CD4-positive, alpha-beta T cell treated with Interleukin-17A for 4 hours (primary cell): Measurements from ENCODE around the gene ZBTB7C.

ENCODE experiments used
- DNase-seq: peaks from one replicate; pipeline ENCODE4 v3.0.0-alpha.2; 2020; ENCODE audit warnings: mixed read lengths

ZBTB7C gene

DNA sequence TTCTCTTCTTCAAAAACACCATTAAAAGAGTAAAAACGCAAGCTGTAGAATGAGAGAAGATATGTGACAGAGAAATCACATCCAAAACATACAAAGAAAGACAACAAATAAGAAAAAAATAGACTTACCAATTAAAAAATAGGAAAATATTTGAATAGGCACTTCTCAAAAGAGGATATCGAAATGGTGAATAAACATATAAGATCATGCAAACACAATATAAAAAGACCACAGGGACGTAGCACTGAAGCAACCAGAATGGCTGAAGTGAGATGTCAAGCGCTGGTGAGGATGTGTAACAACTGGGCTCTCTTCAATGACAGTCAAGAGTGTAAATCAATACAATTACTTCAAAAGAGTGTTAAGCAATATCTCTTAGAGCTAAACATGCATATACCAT, 202.3 kb downstream of the ZBTB7C start:
- DNase-seq = no peak

DNA sequence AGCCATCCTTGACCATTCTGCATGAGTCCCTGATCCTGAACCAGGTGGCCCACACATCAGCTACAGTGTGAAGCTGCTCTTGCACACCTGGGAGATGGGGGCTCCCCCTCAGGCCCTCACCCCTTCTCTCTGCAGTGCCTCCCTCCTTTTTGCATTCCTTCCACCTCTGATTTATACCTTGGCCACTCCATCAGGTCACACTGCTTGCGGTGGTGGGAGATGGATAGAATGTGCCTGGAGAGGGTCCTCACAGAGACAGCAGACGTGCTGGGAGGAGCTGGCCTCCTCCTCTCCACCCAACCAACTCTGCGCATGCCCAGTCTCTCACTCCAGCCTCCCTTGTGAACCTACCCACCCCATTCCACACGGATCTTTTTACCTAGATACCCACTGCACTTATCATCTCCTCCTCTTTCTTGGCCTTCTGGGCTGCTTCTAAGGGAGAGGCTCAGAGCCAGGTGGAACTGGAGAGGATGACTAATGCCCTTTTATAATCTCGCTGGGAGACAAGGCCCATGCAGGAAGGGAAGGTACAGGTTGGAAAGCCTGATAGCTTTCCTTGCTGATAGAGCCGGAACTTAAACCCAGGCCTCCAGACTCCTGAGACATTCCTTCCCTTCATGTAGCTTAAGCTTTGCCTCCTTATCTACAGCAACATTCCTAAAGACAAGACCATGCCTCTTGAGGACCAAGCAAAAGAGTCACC, 205.1 kb downstream of the ZBTB7C start:
- DNase-seq = no peak

DNA sequence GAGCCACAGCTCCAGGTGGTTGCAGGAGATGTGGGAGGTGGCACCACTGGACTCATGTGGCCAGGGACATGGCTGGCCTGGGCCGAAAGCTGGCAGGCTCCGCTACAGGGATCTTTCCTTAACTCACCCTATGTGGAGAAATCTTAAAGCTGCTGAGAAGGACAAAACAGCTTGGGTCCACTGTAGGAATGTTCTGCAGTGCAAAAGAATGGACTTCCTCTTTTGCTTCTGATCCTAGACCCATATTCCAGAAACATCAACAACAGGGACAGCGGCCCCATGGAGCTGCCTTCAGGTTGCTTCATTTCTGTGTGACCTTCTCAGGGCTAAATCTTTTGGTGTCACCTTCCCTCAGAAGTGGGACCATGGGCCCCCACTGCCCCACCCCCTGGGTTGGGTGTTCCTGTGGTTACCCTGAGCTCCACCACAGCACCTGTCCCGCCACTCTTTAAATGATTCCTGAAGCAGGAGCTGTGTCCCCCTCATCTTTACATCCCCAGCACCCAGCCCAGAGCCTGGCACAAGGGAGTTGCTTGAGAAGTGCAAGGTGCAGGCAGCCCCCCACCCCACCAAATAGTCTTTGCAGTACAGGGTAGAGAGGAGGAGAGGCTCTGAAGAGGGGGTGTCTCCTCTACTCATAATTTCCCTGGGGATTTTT, 205.8 kb downstream of the ZBTB7C start:
- DNase-seq = no peak

DNA sequence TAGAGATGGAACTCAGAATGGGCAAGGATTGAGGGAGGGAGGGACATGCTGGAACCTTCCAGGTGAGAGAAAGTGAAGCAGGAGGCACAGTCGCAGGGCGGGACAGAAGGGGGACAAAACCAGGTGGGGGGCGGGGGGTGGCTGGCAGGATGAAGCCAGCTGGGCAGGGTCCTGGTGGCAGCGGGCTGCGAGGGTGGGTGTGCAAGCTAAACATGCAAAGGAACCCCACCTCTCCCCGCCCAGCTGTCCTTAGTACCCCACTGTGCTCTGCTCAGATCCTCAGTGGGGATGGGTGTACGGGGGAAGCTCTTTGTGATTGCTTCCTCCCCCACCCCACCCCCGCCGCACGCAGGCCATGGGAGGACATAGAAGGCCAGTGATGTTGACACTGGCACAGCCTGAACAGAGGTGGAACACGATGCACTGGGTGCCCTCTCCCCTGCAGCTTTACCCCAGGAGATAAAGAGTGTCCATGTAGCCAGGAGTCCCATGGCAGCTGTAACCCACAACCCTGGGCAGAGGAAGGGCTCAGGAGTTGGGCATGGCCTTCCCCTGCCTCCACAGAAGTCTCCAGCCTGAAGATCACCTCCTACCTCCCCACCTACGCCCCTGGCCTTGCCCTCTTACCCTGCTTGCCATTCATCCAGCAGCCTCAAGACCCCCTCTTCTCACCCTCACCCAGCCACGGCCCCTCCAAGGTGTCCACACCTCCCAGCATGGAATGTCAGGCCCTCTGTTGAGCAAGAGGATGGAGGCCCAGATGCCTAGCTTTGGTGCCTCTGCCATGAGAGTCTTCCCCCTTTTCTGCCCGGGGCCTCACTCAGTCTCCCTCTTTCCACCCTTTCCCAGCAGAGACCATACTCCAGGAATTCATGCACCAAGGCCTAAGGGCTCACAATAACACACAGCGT, 206.6 kb downstream of the ZBTB7C start:
- DNase-seq = no peak

DNA sequence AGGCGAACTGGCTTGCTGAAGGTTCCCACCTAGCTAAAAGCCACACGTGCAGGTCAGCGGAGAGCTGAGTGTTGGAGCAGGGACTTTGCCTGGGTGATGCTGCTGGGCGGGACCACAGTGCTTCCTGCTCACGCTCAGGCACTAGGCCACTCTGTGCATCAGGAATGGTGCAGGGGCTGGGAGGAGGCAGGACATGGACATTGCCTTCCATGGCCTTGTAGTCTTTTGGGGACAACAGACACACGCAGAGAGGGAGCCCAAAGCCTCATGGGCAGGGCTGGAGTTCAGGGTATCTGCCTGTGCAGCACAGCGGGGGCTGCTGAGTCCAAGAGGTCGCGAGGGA, 207.2 kb downstream of the ZBTB7C start:
- no peak for DNase-seq

DNA sequence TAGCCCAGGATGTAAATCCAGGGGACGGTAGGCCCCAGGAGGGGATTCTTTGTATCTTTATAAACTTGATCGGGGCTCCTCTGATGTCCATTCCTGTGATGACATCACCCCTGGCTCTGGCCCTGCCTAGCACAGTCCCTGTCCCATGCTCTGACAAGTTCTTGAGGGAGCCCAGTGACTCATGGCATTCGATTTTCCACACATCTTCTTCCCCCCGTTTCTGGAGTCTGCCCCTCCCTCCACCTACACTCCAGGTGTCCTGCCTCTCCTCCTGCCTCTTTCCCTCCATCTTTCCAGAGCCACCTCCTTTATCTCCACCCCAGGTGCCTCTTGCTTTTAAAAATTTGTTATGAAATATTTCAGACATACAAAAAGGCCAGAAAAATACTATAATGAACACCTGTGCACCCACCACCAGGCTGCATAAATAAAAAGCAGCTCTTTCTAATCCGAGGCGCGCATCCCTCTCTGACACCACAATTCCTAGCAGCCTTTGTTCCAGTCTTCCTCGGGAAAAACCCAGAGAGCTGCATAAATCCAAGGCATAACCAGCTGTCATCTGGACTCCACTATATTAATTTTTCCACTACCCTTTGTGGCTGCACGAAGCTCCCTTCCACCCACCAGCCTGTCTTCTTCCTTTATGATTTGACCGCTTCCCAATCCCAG, 207.7 kb downstream of the ZBTB7C start:
- no peak for DNase-seq

DNA sequence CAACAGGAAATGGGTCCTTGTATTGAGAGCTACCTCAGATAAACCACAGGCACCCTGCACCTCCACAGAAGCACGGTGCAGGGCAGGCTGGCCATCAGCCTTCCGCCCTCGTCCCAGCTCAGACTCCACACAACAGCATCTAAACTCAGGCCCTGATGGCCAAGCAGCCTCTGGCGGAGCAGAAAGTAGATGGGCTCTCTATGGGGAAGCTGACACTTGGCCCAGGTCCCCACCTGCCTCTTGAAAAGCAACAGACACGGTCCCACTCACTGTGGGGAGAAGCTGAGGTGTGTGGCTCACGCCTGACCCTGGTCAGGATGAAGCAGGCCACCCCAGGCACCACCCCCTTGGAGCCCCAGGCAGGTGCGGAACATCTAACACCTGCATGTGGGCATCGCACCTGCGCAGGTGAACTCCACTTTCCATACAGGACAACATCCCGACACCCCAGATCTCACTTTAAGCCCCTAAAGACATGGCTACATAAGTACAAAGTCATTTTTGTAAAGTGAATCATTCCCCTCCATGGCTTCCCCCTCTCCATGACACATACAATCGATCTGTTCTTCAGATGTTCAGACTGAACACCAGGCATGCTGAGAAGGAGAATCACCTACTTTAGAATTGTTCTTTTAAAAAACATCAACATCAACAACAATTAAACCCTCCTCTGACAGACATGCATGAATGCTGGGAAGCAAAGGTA, 208.4 kb downstream of the ZBTB7C start:
- no peak for DNase-seq

DNA sequence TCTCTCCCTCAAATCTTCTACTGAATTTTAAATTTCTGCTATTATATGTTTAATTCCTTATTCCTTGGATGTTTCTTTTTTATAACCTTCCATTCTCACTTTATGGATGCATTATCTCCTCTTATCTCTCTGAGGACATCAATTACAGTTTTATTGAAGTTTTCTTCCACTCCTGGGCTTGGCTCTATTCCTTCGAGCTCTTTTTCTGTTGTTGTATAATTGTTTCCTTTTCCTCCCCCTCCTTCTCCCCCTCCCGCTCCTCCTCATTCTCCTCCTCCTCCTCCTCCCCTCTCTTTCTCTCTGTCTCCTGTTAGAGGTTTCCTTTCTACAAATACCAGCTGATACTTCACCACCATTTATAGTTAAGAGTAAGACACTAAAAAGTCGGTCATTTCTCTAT, 209.8 kb downstream of the ZBTB7C start:
- no peak for DNase-seq

DNA sequence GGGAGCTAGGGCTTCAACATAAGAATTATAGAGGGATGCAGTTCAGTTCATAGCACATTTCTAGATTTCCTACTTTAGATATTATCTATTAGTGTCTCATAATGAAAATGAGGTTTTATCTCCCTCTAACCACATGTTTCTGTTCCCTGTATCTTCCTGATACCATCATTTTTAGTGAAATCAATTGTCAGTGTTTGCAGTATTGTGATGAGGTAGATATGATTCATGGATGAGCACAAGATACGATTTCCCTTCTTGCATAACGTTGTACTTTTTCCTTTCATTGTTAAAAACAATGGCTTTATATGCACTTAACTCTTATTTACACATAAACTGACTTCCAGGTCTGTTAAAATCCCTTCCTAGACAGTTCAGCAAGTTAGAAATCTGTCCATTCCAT, 211.4 kb downstream of the ZBTB7C start:
- DNase-seq = no peak

- DNase-seq = no peak
Measured at GRCh38 chr18:48195787-48196186, 213.4 kb downstream of the ZBTB7C start.

- no peak for DNase-seq
Measured at GRCh38 chr18:48194591-48195181, 214.5 kb downstream of the ZBTB7C start.

DNA sequence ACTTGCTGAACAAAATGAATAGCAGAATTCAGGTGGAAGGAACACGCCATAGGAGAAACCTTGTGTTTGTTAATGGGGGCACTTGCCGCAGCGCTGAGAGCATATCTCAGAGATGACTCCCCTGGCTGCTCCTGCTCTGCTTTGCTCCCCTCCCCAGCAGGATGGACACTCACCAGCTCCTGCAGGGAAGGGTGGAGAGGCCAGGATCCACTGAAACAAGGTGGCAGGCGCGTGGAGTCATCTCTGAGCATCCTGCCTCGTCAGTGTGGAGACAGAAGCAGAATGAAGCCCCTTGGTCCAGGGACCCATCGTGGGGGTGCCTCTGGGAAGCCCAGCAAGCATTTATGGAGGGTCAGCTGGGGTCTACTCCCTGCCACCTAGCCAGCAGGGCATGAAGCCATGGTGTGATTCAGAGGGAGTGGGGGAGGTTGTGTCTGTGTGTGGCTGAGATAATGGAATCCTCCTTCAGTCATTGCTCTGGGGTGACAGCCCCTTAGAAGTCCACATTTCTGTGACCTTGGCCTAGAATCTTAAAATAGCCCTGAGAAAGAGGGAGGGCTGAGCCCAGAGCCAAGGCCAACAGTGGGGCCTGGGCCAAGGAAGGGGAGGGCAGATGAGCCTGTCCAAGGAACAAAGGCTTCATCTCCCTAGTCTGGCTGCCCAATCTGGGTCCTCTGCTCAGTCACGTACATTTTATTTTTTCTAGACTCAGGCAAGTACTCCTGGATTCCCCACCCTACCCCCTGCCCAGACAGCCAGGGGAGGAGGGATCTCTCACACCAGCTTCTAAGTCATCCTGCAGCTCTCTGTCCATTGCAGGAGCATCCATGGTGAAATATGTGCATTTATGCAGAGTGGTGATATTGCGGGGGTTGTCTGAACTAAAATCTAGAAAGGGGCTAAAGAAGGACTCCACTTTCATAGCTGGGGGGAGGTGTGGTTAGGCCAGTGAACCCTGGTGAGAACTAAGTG, 215.4 kb downstream of the ZBTB7C start:
- no peak for DNase-seq

GRCh38 chr18:48192542-48192941, 216.6 kb downstream of the ZBTB7C start:
- no peak for DNase-seq

DNA sequence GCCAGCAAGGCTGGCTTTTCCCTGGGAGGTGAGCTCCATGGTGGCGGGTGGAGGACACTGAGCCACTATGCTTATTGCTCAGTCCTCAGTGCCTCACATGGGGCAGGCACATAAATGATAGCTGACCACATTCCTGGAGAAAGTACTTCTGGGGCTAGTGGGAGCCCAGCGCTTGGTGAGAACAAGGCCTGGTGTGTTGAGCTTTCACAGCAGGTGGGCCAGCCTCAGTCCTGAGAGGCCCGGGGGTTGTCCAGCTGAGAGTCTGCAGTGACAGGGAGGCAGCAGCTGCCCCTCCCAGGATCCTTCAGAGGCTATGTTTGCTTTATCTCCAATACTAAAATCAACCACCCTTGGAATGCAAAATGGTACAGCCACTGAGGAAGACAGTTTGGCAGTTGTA, 217.7 kb downstream of the ZBTB7C start:
- no peak for DNase-seq

DNA sequence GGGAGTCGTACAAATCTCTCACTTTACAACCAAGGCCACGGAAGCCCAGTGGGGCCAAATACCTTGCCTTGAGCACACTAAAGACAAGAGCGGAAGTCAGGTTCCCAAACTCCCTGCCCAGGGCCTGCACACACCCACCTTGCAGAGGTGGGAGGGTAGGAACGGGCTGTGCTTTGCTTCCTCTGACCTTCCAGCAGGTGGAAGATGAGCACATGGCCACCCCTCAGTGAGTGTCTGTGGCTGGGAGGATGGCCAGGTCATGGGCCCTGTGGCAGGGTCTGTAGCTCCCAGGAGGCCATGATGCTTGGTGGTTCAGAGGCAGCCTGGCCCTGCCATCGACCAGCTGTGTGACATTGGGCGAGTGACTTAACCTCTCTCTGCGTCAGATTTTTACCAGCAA, 218.2 kb downstream of the ZBTB7C start:
- no peak for DNase-seq

- DNase-seq = no peak
Measured at GRCh38 chr18:48188609-48189008, 220.6 kb downstream of the ZBTB7C start.

DNA sequence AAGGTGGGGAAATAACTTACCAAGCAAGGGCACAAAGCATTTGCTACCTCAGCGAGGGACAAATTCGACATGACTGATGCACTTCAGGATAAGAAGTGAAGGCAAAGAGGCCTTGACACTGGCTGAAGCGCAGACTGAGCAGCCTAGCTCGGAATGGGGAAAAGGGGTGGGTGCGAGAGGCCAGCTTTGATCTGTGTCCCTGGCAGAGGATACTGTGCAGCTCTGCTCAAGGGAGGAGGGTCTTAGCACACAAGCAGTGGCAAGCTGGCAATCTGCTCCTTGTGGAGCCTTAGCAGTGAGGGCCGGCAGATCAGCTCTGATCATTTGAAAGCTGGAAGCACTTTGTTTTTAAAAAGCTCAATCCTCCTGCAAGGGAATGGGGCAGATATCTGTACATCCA, 222.3 kb downstream of the ZBTB7C start:
- no peak for DNase-seq

DNA sequence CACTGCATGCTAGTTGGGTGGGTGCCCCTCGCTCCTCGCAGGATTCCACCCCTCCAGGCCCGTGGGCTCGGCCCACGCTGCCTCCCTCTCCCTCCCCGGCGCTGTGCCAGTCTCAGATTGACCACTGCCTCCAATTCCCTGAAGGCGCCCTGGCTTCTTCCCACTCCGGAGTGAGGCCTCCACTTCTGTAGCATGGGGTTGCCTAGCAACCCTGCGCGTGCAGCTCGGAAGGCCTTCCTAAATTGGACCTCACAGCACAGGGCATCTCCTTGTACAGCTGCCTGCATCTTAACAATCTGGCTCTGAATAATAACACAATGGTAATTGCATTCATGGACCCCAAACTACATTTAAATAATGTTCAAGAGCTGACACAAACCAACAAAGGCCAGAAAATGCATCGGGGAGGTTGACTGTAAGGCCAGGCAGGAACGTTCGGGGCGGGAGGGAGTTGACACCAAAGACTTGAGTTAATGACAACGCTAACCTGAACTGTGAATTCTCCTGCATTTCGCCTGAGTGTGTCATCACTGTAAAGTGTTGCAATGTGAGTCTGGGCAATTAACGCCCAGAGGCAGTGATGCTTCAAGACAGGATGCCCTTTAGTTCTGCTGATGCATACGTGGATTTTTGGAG, 222.9 kb downstream of the ZBTB7C start:
- DNase-seq = no peak

DNA sequence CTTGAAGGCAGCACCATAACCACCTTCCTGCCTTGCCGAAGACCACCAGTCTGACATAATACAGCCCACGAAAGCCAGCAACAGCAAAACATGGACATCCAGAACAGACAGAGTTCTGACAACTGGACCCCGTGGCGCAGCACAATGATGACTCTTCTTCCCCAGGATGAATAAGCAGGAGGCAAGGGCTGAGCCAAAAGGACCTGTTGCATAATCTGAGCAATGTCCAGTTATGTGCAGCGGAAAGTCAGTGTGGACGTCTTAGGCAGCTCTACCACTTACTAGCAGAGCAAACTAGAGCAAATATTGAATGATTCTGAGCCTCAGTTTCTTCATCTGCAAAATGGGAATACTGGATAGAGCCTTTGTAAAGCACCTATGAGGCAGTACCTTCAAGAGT, 225.1 kb downstream of the ZBTB7C start:
- no peak for DNase-seq

DNA sequence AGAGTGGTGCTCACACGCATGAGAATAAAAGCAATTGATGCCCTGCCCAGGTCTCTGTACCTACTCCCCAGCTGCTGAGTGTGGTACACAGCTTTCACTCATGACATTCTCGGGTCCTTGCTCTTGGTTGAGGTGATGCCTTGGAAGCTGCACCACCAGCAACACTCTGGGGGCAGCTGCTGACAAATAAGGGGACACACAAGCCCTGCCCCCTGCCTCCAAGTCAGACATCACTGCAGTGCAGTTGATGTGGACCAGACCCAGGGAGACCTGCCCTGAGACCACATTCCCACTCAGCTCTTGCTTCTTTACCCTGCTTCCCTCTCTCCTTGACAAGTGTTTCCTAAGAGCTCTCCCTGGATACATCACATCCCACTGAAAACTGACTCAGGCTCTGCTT, 225.6 kb downstream of the ZBTB7C start:
- no peak for DNase-seq

- no peak for DNase-seq
Measured at GRCh38 chr18:48182779-48183178, 226.4 kb downstream of the ZBTB7C start.
